Gastroesophageal sphincter (tissue), 4 donors: ENCODE results near the gene NHERF2. TPM values are rescaled to one million over a fixed set of nuclear protein-coding genes. Genes with fewer than 3 reads are reported as not detected.
"Not testable (repeated sequence)": the region's sequence is repeated elsewhere in the genome, so short reads cannot be mapped to it uniquely, and the experiment has no call there.

ENCODE experiments used
- ATAC-seq: fragments of 150-250 bp; one replicate; pipeline ENCODE4 v1.9.1; 2016; ENCODE audit warnings: mild to moderate bottlenecking, moderate library complexity
- H3K27ac ChIP-seq, 4 donors: fragments of 200-600 bp; sonication (generic) in 3 of 4; 1 replicate in 3 of 4; 2 replicates in 1 of 4; pipeline ENCODE4 v1.5.1; 2016 to 2019
- H3K27me3 ChIP-seq: fragments of 200-600 bp; sonication (generic); one replicate; pipeline ENCODE4 v1.5.1; 2019
- H3K36me3 ChIP-seq, 2 donors: fragments of 200-600 bp; sonication (generic); one replicate each; pipeline ENCODE4 v1.5.1; 2019; ENCODE audit warnings: control low read depth in 1 of 2
- H3K4me1 ChIP-seq, 3 donors: fragments of 200-600 bp; sonication (generic); 1 replicate in 2 of 3; 2 replicates in 1 of 3; pipeline ENCODE4 v1.5.1; 2016 to 2019; ENCODE audit warnings: control low read depth in 2 of 3
- H3K4me3 ChIP-seq, 2 donors: fragments of 200-600 bp; sonication (generic); one replicate each; pipeline ENCODE4 v1.5.1; 2019; ENCODE audit warnings: mild to moderate bottlenecking in 1 of 2, moderate library complexity in 1 of 2
- H3K9me3 ChIP-seq, 3 donors: fragments of 200-600 bp; sonication (generic); one replicate each; pipeline ENCODE4 v1.5.1; 2017 to 2019; ENCODE audit warnings: control low read depth in 2 of 3
- EP300 ChIP-seq: sonication (generic); formaldehyde crosslinking; IDR thresholded peaks from one replicate; pipeline ENCODE4 v1.6.1; 2017; ENCODE audit warnings: antibody characterized with exemption, mild to moderate bottlenecking
- POLR2A ChIP-seq, 2 donors: fragments of 450-650 bp; IDR thresholded peaks; one replicate each; pipeline ENCODE4 v1.6.1; 2017; ENCODE audit warnings: antibody characterized with exemption in 2 of 2, mild to moderate bottlenecking in 2 of 2, moderate library complexity in 1 of 2
- POLR2AphosphoS5 ChIP-seq: sonication (generic); formaldehyde crosslinking; IDR thresholded peaks from one replicate; pipeline ENCODE4 v1.6.1; 2017; ENCODE audit warnings: antibody characterized with exemption
- WGBS, 2 donors: methylation state at CpG; one replicate each; pipeline ENCODE4 v1.1.5; 2018; ENCODE audit warnings: low coverage in 1 of 2; 5-methylcytosine and 5-hydroxymethylcytosine counted together
- total RNA-seq, 4 donors: library from RNA; depleted of rRNA; stranded (reverse); fragments of >200 nt; gene quantifications; one replicate each; pipeline ENCODE4 v1.1.0, GENCODE V29; 2016
- TF ChIP-seq, protein P1 (sequence below), 4 experiments: fragments of 200-600 bp in 2 of 4; fragments of 450-650 bp in 2 of 4; sonication (generic) in 1 of 4; IDR thresholded peaks; one replicate each; pipeline ENCODE4 v1.5.1; 2017 to 2019; ENCODE audit warnings: antibody characterized with exemption in 4 of 4, mild to moderate bottlenecking in 2 of 4, moderate library complexity in 2 of 4

Gene NHERF2
- total RNA-seq, 4 donors from 2014 or later = 43.8 to 106 (median 63.8) TPM

DNA sequence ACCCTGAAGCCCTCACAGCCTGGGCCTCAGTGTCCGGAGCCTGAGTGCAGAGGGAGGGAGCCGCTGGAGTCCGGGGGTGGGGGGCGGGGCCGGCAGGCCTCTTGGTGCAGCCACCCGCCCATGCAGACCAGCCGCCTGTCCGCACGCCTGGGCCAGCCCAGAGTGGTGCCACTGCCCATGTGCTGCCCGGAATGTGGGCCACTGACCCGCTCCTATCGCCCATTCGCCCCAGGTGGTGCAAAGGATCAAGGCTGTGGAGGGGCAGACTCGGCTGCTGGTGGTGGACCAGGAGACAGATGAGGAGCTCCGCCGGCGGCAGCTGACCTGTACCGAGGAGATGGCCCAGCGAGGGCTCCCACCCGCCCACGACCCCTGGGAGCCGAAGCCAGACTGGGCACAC, 2.6 kb downstream of the NHERF2 start:
- no CpG with 5 or more reads among the region's 22 CpGs for WGBS, 2 donors
- H3K27me3 ChIP-seq = no peaks in the 10 kb centered on the region
- H3K4me3 ChIP-seq = peak overlapping the region in 1 of 2 donors; percentile 79
- no peak for ATAC-seq
- peaks cover 0 to 78% (median 37%) of the 10 kb centered on the region in 3 donors for H3K4me1 ChIP-seq
- TF ChIP-seq POLR2A (IDR thresholded peaks at IDR 0.05) = no peak
- TF ChIP-seq, protein P1, sequence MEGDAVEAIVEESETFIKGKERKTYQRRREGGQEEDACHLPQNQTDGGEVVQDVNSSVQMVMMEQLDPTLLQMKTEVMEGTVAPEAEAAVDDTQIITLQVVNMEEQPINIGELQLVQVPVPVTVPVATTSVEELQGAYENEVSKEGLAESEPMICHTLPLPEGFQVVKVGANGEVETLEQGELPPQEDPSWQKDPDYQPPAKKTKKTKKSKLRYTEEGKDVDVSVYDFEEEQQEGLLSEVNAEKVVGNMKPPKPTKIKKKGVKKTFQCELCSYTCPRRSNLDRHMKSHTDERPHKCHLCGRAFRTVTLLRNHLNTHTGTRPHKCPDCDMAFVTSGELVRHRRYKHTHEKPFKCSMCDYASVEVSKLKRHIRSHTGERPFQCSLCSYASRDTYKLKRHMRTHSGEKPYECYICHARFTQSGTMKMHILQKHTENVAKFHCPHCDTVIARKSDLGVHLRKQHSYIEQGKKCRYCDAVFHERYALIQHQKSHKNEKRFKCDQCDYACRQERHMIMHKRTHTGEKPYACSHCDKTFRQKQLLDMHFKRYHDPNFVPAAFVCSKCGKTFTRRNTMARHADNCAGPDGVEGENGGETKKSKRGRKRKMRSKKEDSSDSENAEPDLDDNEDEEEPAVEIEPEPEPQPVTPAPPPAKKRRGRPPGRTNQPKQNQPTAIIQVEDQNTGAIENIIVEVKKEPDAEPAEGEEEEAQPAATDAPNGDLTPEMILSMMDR (IDR thresholded peaks at IDR 0.05) = no peak
- TF ChIP-seq EP300 = no peak
- no peak for TF ChIP-seq POLR2AphosphoS5
- no peaks in the 10 kb centered on the region for H3K9me3 ChIP-seq
- peak overlapping the region in 2 of 4 donors; percentile 41 to 92 for H3K27ac ChIP-seq
- H3K36me3 ChIP-seq = peaks cover 0 to 11% of the 10 kb centered on the region in 2 donors

DNA sequence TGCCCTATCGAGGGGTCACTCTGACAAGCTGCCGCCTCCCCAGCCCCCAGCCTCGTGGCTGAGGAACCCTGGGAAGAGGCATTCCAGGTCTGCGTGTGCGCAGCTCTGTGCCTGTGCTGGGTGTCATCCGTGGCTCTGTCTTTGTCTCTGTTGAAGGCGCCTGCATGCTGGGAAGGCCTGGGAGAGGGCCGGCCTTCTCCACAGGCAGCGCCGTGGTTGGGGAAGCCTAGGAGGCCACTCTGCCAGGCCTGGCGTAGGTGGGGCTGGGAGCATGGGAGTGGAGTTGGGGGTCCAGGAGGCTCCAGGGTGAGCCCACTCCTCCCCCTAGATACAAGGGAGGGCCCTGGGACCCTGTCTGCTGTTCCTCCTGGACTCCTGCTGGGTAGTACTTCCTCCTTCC, 3.3 kb downstream of the NHERF2 start:
- WGBS, 2 donors = no CpG with 5 or more reads among the region's 11 CpGs

DNA sequence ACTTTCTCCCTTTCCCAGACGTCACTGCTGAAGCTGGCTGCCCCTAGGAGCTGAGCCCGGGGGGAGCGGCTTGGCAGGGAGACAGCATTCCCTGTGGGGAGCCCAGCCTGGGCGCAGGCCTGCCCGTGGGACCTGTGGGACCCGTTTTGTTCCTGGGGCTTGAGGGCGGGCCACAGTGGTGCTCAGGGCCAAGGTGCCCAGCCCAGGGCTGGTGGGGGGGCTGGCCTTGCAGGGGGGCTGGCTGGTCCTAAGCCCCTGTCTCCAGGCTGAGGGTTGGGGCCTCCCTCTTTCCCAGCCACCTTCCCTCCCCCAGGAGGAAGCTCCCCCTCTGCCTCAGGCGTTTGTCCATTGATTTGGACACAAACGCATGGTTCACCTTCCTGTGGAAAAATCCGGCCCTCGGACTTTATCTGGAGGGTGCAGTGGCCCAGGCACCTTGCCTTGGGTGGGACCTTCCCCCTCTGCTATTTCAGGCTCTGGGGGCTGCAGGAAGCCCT, 4.4 kb downstream of the NHERF2 start:
- H3K27ac ChIP-seq = peak overlapping the region in 3 of 4 donors; percentile 90 to 92 (median 92)
- no peaks in the 10 kb centered on the region for H3K27me3 ChIP-seq
- peak; percentile 2 for ATAC-seq
- peaks cover 0 to 11% of the 10 kb centered on the region in 2 donors for H3K36me3 ChIP-seq
- peaks cover 0 to 82% (median 49%) of the 10 kb centered on the region in 3 donors for H3K4me1 ChIP-seq
- WGBS, 2 donors = 54% methylated on average over 3 of the region's 11 CpGs; no CpG with 5 or more reads in 1 of the 2 donors
- H3K9me3 ChIP-seq = no peaks in the 10 kb centered on the region
- H3K4me3 ChIP-seq = peak overlapping the region in 1 of 2 donors; percentile 79
- TF ChIP-seq EP300 = no peak
- TF ChIP-seq POLR2AphosphoS5 = no peak
- TF ChIP-seq POLR2A (IDR thresholded peaks at IDR 0.05) = no peak

More for the DNA sequence above, 3.3 kb downstream of the NHERF2 start:
- peak overlapping the region in 1 of 2 donors; percentile 79 for H3K4me3 ChIP-seq
- ATAC-seq = no peak
- TF ChIP-seq, protein P1 (IDR thresholded peaks at IDR 0.05) = no peak
- no peak for TF ChIP-seq POLR2AphosphoS5
- TF ChIP-seq EP300 = no peak
- no peak for TF ChIP-seq POLR2A (IDR thresholded peaks at IDR 0.05)
- no peaks in the 10 kb centered on the region for H3K9me3 ChIP-seq
- peaks cover 0 to 11% of the 10 kb centered on the region in 2 donors for H3K36me3 ChIP-seq
- H3K27ac ChIP-seq = peak overlapping the region in 2 of 4 donors; percentile 37 to 92
- H3K27me3 ChIP-seq = no peaks in the 10 kb centered on the region
- peaks cover 0 to 82% (median 42%) of the 10 kb centered on the region in 3 donors for H3K4me1 ChIP-seq

DNA sequence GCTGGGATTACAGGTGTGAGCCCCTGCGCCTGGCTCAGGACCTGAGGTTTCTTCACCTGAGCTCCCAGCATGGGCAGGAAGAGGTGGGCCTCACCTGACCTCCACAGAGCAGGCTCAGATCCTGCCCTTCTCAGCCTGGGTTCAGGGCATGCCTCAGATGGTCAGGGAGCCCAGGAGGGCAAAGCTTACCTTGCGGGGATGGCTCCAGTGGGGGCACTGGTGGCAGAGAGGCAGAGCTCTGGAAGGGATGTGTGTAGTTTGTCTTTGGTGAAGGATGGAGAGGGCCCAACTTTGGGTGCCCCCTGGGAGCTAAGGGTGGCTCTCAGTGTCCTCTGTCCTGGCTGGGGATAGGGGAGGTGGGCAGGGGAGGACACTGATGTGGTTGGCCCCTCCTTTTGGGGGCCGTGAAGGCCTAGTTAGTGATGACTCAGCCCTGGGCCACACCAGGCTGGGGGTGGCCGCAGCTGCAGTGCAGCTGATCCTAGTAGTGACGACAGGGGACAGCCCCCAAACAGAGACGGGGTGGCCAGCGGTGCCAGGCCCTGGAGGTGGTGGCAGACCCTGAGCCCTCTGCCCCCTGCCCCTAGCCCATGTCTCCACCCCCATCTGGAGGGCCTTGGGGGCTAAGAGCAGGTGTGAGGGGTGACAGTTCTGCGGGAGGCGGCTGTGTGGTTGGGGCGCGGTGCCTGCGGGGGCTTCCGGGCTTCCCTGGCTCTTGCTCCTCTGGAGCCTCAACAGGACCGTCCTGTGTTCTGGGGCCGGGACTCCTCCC, 5.8 kb downstream of the NHERF2 start:
- Histone ChIP-seq H3K27me3 (no peaks in the 10 kb centered on the region), H3K9me3 (no peaks in the 10 kb centered on the region), H3K36me3 (peaks cover 0 to 18% of the 10 kb centered on the region in 2 donors), H3K4me1 (peaks cover 0 to 83% (median 56%) of the 10 kb centered on the region in 3 donors), H3K27ac (peak overlapping the region; percentile 45 to 92 (median 91)), H3K4me3 (peak overlapping the region in 1 of 2 donors; percentile 49)
- ATAC-seq = peak; percentile 17
- TF ChIP-seq POLR2AphosphoS5 (no peak), POLR2A (IDR thresholded peaks at IDR 0.05) (no peak), EP300 (no peak)
- TF ChIP-seq, protein P1 (IDR thresholded peaks at IDR 0.05) = no peak
- WGBS, 2 donors = 60 to 80% methylated on average over 1 of the region's 15 CpGs

DNA sequence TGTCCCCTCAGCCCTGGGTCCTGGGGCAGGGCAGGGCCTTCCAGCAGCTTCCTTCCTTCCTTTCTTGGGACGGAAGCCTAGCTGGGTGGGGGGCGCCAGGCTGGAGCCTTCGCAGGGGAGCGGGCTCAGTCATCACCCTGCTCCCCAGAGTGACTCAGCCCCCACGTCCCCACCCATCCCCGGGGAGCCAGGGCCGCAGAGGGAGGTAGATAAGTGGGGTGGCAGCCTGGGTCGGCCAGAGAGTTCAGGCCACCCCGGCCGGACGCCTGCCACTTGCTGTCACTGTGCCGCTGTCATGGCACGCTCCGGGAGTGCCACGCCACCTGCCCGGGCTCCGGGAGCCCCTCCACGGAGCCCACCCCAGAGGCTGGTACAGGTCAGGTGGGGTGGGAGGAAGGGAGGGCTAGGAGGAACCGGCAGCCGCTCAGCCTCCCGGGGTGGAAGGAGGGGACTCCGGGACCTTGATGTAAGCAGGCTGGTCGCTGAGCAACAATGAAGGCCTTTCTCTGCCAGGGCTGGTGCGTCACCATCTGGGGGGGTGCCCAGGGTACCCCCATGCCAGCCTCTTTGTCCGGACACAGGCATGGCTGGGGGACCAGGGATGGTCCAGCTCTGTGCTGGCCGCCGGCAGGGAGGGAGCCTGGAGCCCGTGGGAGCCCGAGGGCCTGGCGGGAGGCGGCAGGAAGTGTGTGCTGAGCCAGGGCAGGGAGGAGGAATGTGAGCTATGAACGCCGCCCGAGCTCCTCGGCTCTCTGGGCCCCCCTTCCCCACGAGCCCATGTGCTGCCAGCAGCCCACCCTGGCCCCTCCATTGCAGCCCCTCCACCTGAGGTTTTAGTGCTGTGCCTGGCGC, 6.6 kb downstream of the NHERF2 start:
- Histone ChIP-seq H3K4me1 (peaks cover 0 to 83% (median 59%) of the 10 kb centered on the region in 3 donors), H3K36me3 (peaks cover 0 to 25% of the 10 kb centered on the region in 2 donors), H3K4me3 (peak overlapping the region; percentile 1 to 49), H3K9me3 (no peaks in the 10 kb centered on the region), H3K27me3 (no peaks in the 10 kb centered on the region), H3K27ac (peak overlapping the region; percentile 45 to 92 (median 91))
- ATAC-seq = peak; percentile 80
- 0% methylated on average over 1 of the region's 37 CpGs; no CpG with 5 or more reads in 1 of the 2 donors for WGBS, 2 donors
- TF ChIP-seq POLR2A (IDR thresholded peaks at IDR 0.05) (peak; percentile 12 to 21), POLR2AphosphoS5 (peak; percentile 17), EP300 (no peak)
- TF ChIP-seq, protein P1 (IDR thresholded peaks at IDR 0.05) = no peak

DNA sequence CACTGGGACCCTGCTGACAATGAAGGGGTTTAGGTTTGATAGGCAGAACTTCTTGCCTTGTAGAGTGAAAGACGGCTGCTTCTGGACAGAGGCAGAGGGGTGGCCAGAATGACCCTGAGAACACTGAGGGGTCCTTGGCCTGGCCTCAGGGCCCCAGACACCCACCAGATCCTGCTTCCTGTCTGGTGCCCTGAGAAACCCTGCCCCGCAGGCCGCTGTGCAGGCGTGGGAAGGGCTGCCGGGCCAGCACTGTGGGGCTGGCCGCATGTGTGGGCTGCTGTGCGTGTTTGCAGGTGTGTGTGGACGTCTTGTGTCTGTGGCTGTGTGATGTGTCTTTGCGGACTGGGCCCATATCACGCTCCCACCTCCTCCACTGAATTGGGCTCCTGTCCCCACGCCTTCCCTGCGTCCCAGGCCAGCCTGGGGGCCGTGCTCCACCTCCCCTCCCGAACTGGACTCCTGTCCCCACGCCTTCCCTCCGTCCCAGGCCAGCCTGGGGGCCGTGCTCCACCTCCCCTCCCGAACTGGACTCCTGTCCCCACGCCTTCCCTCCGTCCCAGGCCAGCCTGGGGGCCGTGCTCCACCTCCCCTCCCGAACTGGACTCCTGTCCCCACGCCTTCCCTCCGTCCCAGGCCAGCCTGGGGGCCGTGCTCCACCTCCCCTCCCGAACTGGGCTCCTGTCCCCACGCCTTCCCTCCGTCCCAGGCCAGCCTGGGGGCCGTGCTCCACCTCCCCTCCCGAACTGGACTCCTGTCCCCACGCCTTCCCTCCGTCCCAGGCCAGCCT, 7.4 kb downstream of the NHERF2 start:
- Histone ChIP-seq H3K4me3 (peak overlapping the region in 1 of 2 donors; percentile 49), H3K36me3 (peaks cover 0 to 33% of the 10 kb centered on the region in 2 donors), H3K4me1 (peaks cover 0 to 83% (median 61%) of the 10 kb centered on the region in 3 donors), H3K27ac (peak overlapping the region; percentile 45 to 92 (median 91))
- not testable (repeated sequence) for H3K27me3 ChIP-seq, H3K9me3 ChIP-seq, ATAC-seq
- 2% methylated on average over 7 of the region's 32 CpGs; no CpG with 5 or more reads in 1 of the 2 donors for WGBS, 2 donors
